Measurements from ENCODE around the gene FBXO38. TPM values are rescaled to one million over a fixed set of nuclear protein-coding genes. Genes with fewer than 3 reads are reported as not detected.

FBXO38 gene
- total RNA-seq, 6 experiments from 2014 or later = 28.1 to 31.7 (median 30.9) TPM

- H3K27ac Mint-ChIP-seq = no peak overlapping the region
- DNase-seq = no peak
Observed at GRCh38 chr5:148471379-148471778, 87.6 kb downstream of the FBXO38 start.

GRCh38 chr5:148474025-148474511 lies 90.3 kb downstream of the FBXO38 start:
- Mint-ChIP-seq H3K9me3 (no peaks in the 10 kb centered on the region), H3K4me1 (ENCODE audit: low read depth) (peaks cover 25% of the 10 kb centered on the region), H3K27me3 (ENCODE audit: insufficient read depth) (peaks cover 17% of the 10 kb centered on the region), H3K4me3 (no peak overlapping the region), H3K36me3 (ENCODE audit: low read depth) (no peaks in the 10 kb centered on the region), H3K27ac (no peak overlapping the region)
- TF ChIP-seq CTCF (IDR thresholded peaks at IDR 0.05) = no peak
- DNase-seq = no peak

More at GRCh38 chr5:148471379-148471778, 87.6 kb downstream of the FBXO38 start:
- Mint-ChIP-seq H3K9me3 (no peaks in the 10 kb centered on the region), H3K4me3 (no peak overlapping the region), H3K27me3 (ENCODE audit: insufficient read depth) (peaks cover 4% of the 10 kb centered on the region), H3K36me3 (ENCODE audit: low read depth) (no peaks in the 10 kb centered on the region), H3K4me1 (ENCODE audit: low read depth) (peaks cover 26% of the 10 kb centered on the region)
- TF ChIP-seq CTCF (IDR thresholded peaks at IDR 0.05) = no peak

- no peak for TF ChIP-seq CTCF (IDR thresholded peaks at IDR 0.05)
- no peak for DNase-seq
- peaks cover 12% of the 10 kb centered on the region for H3K4me1 Mint-ChIP-seq (ENCODE audit: low read depth)
- no peak overlapping the region for H3K4me3 Mint-ChIP-seq
- no peaks in the 10 kb centered on the region for H3K9me3 Mint-ChIP-seq
- no peaks in the 10 kb centered on the region for H3K36me3 Mint-ChIP-seq (ENCODE audit: low read depth)
- no peak overlapping the region for H3K27ac Mint-ChIP-seq
- H3K27me3 Mint-ChIP-seq (ENCODE audit: insufficient read depth) = peaks cover 20% of the 10 kb centered on the region
Observed at GRCh38 chr5:148476302-148476701, 92.5 kb downstream of the FBXO38 start.

- no peak overlapping the region for H3K27ac Mint-ChIP-seq
- H3K9me3 Mint-ChIP-seq = no peaks in the 10 kb centered on the region
- H3K4me1 Mint-ChIP-seq (ENCODE audit: low read depth) = peaks cover 14% of the 10 kb centered on the region
- no peak for DNase-seq
- H3K36me3 Mint-ChIP-seq (ENCODE audit: low read depth) = no peaks in the 10 kb centered on the region
- H3K27me3 Mint-ChIP-seq (ENCODE audit: insufficient read depth) = peaks cover 20% of the 10 kb centered on the region
- TF ChIP-seq CTCF (IDR thresholded peaks at IDR 0.05) = no peak
- H3K4me3 Mint-ChIP-seq = no peak overlapping the region
Observed at GRCh38 chr5:148477429-148477828, 93.7 kb downstream of the FBXO38 start.

- DNase-seq = no peak
- H3K27ac Mint-ChIP-seq = no peak overlapping the region
- no peaks in the 10 kb centered on the region for H3K36me3 Mint-ChIP-seq (ENCODE audit: low read depth)
- H3K27me3 Mint-ChIP-seq (ENCODE audit: insufficient read depth) = peaks cover 21% of the 10 kb centered on the region
- H3K9me3 Mint-ChIP-seq = no peaks in the 10 kb centered on the region
- H3K4me1 Mint-ChIP-seq (ENCODE audit: low read depth) = peaks cover 21% of the 10 kb centered on the region
- peak overlapping the region; percentile 81; the same call in 1 of the 2 replicates for H3K4me3 Mint-ChIP-seq
- TF ChIP-seq CTCF (IDR thresholded peaks at IDR 0.05) = no peak
Observed at GRCh38 chr5:148482196-148482595, 98.4 kb downstream of the FBXO38 start.

Data from HFFc6 (cell line).